ENCODE results near the gene KRTAP9-9. TPM values are rescaled to one million over a fixed set of nuclear protein-coding genes. Genes with fewer than 3 reads are reported as not detected.

Gene KRTAP9-9
- total and polyA plus RNA-seq, 2 of the 8 experiments (the other 6 are each of a cell fraction or from before 2014, with no cell fraction given), result not detected

- Histone ChIP-seq H3K4ac (replicated peaks; ENCODE audit: insufficient read length, low read depth, low read length) (no peak overlapping the region), H2BK5ac (ENCODE audit: low read depth, low read length) (no peak overlapping the region), H3K4me1 (replicated peaks in 1 of 4; ENCODE audit: control insufficient read depth in 3 of 4, insufficient read depth in 4 of 4, low read length in 3 of 4) (no peaks in the 10 kb centered on the region), H2BK120ac (replicated peaks; ENCODE audit: low read depth, low read length) (no peak overlapping the region), H3K27ac (ENCODE audit: low read depth, low read length) (no peak overlapping the region), H3K79me2 (ENCODE audit: control insufficient read depth in 1 of 2, insufficient read depth in 2 of 2, low read length in 2 of 2) (no peaks in the 10 kb centered on the region), H3K14ac (ENCODE audit: insufficient read length) (no peak overlapping the region), H3K23me2 (ENCODE audit: low read depth, low read length) (no peaks in the 10 kb centered on the region), H4K20me1 (replicated peaks in 1 of 2; ENCODE audit: control insufficient read depth in 1 of 2, insufficient read depth in 2 of 2, low read length in 2 of 2) (no peaks in the 10 kb centered on the region), H3K4me3 (ENCODE audit: extremely low read depth in 1 of 4, insufficient read depth in 2 of 4, low read depth in 3 of 4, low read length in 4 of 4) (no peak overlapping the region), H3K79me1 (ENCODE audit: low read depth, low read length) (no peaks in the 10 kb centered on the region), H2BK12ac (ENCODE audit: low read depth, low read length) (no peak overlapping the region), H2AK5ac (ENCODE audit: low read depth, low read length) (no peak overlapping the region), H4K8ac (ENCODE audit: extremely low read depth, insufficient read depth, low read length) (no peak overlapping the region), H3K27me3 (replicated peaks in 1 of 4; ENCODE audit: control insufficient read depth in 3 of 4, extremely low read depth in 1 of 4, insufficient read depth in 3 of 4, low read length in 3 of 4) (no peaks in the 10 kb centered on the region), H3K9ac (replicated peaks in 1 of 4; ENCODE audit: extremely low read depth in 1 of 4, low read depth in 3 of 4, low read length in 3 of 4) (no peak overlapping the region), H4K5ac (ENCODE audit: insufficient read length, low read depth, low read length) (no peak overlapping the region), H2BK20ac (ENCODE audit: low read length) (no peak overlapping the region), H3K9me3 (ENCODE audit: insufficient read depth in 2 of 2, low read depth in 1 of 2, low read length in 1 of 2) (no peaks in the 10 kb centered on the region), H3K56ac (replicated peaks; ENCODE audit: insufficient read length, low read depth, low read length) (no peak overlapping the region), H3K4me2 (ENCODE audit: insufficient read depth in 1 of 2, low read depth in 2 of 2, low read length in 2 of 2) (no peak overlapping the region), H3K36me3 (ENCODE audit: control insufficient read depth in 2 of 4, insufficient read depth in 4 of 4, low read length in 3 of 4) (no peaks in the 10 kb centered on the region), H2BK15ac (ENCODE audit: low read length) (no peak overlapping the region), H4K91ac (replicated peaks; ENCODE audit: insufficient read length, low read length) (no peak overlapping the region), H3K23ac (ENCODE audit: insufficient read length) (no peak overlapping the region), H3K18ac (ENCODE audit: extremely low read depth, low read length) (no peak overlapping the region), H2AFZ (ENCODE audit: low read length) (no peak overlapping the region)
- ChIA-PET CTCF (ENCODE audit: partially characterized antibody) (no interaction called here), POLR2A (ENCODE audit: partially characterized antibody) (no interaction called here)
- DNase-seq (ENCODE audit: low read depth in 1 of 2, low spot score in 2 of 2), result no peak
- no peak for FAIRE-seq
- 93% methylated on average over 1 of the region's 1 CpG; no CpG with 5 or more reads in 1 of the 2 experiments for WGBS, 2 experiments (ENCODE audit: extremely low coverage in 1 of 2, insufficient coverage in 1 of 2, insufficient read length in 1 of 2, insufficient replicate concordance in 2 of 2, low coverage in 1 of 2, low lambda C conversion rate in 2 of 2, missing lambda C conversion rate in 1 of 2)
- TF ChIP-seq EZH2 (IDR thresholded peaks at IDR 0.05; ENCODE audit: low read depth, low read length, severe bottlenecking), result no peak
- no peak for TF ChIP-seq RXRA (IDR thresholded peaks at IDR 0.05; ENCODE audit: insufficient read depth, low read depth, low read length)
- no peak for TF ChIP-seq SP4 (IDR thresholded peaks at IDR 0.05; ENCODE audit: low read length)
- no peak for TF ChIP-seq JUN (IDR thresholded peaks at IDR 0.05; ENCODE audit: low read depth, low read length)
- TF ChIP-seq ASH2L (IDR thresholded peaks at IDR 0.05; ENCODE audit: low read length), result no peak
- TF ChIP-seq CREB1 (IDR thresholded peaks at IDR 0.05), result no peak
- TF ChIP-seq POLR2A (IDR thresholded peaks at IDR 0.05; ENCODE audit: control extremely low read depth in 1 of 2, low read depth in 2 of 2, low read length in 2 of 2), result no peak
- TF ChIP-seq, protein P1, sequence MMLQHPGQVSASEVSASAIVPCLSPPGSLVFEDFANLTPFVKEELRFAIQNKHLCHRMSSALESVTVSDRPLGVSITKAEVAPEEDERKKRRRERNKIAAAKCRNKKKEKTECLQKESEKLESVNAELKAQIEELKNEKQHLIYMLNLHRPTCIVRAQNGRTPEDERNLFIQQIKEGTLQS (IDR thresholded peaks at IDR 0.05; ENCODE audit: insufficient read depth, low read depth, low read length), result no peak
- TF ChIP-seq NANOG (IDR thresholded peaks at IDR 0.05; ENCODE audit: insufficient read depth, low read depth, low read length, poor library complexity, severe bottlenecking), result no peak
- no peak for TF ChIP-seq BACH1 (IDR thresholded peaks at IDR 0.05; ENCODE audit: low read length)
Observed at GRCh38 chr17:41215681-41216080, 39.5 kb upstream of the KRTAP9-9 start.

All from H1 (cell line).